ENCODE results near the gene BMPR1A. TPM values are rescaled to one million over a fixed set of nuclear protein-coding genes. Genes with fewer than 3 reads are reported as not detected.

The BMPR1A gene
- total and polyA plus RNA-seq, 9 of the 15 experiments (the other 6 are each of a cell fraction or from before 2014, with no cell fraction given): 1.6 to 17.5 (median 9.1) TPM

DNA sequence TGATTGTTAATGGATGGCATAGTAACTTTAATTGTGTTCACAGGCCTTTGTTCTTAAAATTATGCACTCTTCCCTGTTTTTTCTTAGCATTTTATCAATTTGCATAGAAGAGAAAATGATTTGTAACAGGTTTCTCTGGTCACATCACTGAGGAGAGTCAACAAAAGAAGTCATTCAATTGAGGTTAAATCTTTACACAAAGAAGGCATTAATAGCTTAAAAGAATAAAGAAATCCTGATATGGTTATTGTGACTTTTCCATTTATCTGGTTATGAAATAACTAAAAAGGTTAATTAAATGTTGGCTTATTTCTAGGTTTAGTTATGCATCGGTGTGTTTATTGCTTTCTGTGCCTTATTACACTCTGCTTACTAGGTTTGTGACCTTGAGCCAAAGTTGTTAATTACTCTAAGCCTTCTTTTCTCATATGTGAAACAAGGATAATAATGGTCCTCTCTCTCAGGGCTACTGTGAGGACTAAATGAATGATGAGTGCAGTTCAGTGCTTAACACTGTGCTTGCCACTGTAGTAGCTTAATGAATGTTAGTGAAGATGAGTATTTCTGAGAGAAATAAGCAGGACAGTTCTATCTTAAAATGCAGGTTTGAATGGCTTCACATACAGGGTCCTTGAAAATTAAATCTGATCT is 12.1 kb downstream of the BMPR1A start:
- ChIA-PET POLR2A (interaction anchor here (2.4 to 3.0 kb wide), 2 partner anchors 7 to 12 kb away, joined by 8 to 40 read pairs; partner anchors contain the start of gene BMPR1A), CTCF (ENCODE audit: low intra/inter-chr PET ratio) (no interaction called here)
- no peak overlapping the region for H2AFZ ChIP-seq (ENCODE audit: low read depth, low read length)
- WGBS (ENCODE audit: insufficient coverage, low coverage, missing lambda C conversion rate): 77% methylated on average over 1 of the region's 1 CpG
- H3K36me3 ChIP-seq (ENCODE audit: control insufficient read depth, insufficient read depth, low read length): no peaks in the 10 kb centered on the region
- no peaks in the 10 kb centered on the region for H3K9me3 ChIP-seq (replicated peaks; ENCODE audit: control insufficient read depth, insufficient read depth, low read depth, low read length)
- no peak overlapping the region for H3K4me3 ChIP-seq
- in situ Hi-C loops (cut with MboI) (no loop called here), intact Hi-C loops (cut with micrococcal nuclease) (no loop called here)
- H4K20me1 ChIP-seq (replicated peaks; ENCODE audit: control insufficient read depth, insufficient read depth, low read length): 0 out of 2 replicates have a peak, but pooled peaks cover 4% of the 10 kb centered on the region
- FAIRE-seq: no peak
- BruUV-seq (replicated peaks): no TSS peak
- H3K9me1 ChIP-seq (ENCODE audit: control insufficient read depth, insufficient read depth, low read length): no peaks in the 10 kb centered on the region
- H3K9ac ChIP-seq (ENCODE audit: insufficient read depth in 1 of 2, low read depth in 2 of 2, low read length in 2 of 2): no peak overlapping the region
- no peaks in the 10 kb centered on the region for H3K27me3 ChIP-seq (ENCODE audit: control insufficient read depth in 2 of 2, insufficient read depth in 2 of 2, low read length in 2 of 2)
- H3K4me1 ChIP-seq (replicated peaks in 1 of 2; ENCODE audit: control insufficient read depth in 2 of 2, insufficient read depth in 2 of 2, low read length in 2 of 2): peaks cover 13 to 16% of the 10 kb centered on the region in 2 experiments; a peak in 4 of 5 replicates
- H3K27ac ChIP-seq (ENCODE audit: extremely low read depth, low read depth, low read length): no peak overlapping the region
- ATAC-seq: no peak
- H3K79me2 ChIP-seq (ENCODE audit: control insufficient read depth, insufficient read depth, low read length): peaks cover 77% of the 10 kb centered on the region
- TF ChIP-seq MTF1 (CRISPR knock-in tag; IDR thresholded peaks at IDR 0.05; ENCODE audit: borderline replicate concordance): no peak
- TF ChIP-seq TRIM28 (IDR thresholded peaks at IDR 0.05): no peak
- no peak for TF ChIP-seq MYBL2 (IDR thresholded peaks at IDR 0.05; ENCODE audit: low read depth)
- no peak for TF ChIP-seq MYBL2 (CRISPR knock-in tag; IDR thresholded peaks at IDR 0.05; ENCODE audit: borderline replicate concordance)
- TF ChIP-seq AFF1 (IDR thresholded peaks at IDR 0.05; ENCODE audit: low read depth in 1 of 2, partially characterized antibody in 2 of 2): no peak
- TF ChIP-seq GTF2A2 (tag; IDR thresholded peaks at IDR 0.05): no peak
- TF ChIP-seq ZNF695 (CRISPR knock-in tag; IDR thresholded peaks at IDR 0.05): no peak
- TF ChIP-seq POU5F1 (IDR thresholded peaks at IDR 0.05; ENCODE audit: borderline replicate concordance, low read depth, low read length, partially characterized antibody): no peak
- no peak for TF ChIP-seq E2F4 (CRISPR knock-in tag; IDR thresholded peaks at IDR 0.05; ENCODE audit: low read depth)
- TF ChIP-seq ZNF584 (CRISPR knock-in tag; IDR thresholded peaks at IDR 0.05; ENCODE audit: low read depth): no peak
- DNase-seq (ENCODE audit: extremely low read depth in 1 of 4, low spot score in 3 of 4): no peak
- no peak overlapping the region for H3K4me2 ChIP-seq (ENCODE audit: insufficient read depth, low read length)

All from K562 (cell line).